HG03280 (cell line): ENCODE data around the gene PARVG.
"Not testable (repeated sequence)": the region's sequence is repeated elsewhere in the genome, so short reads cannot be mapped to it uniquely, and the experiment has no call there.

Experiments
- ATAC-seq: cut with Tn5 transposase; IDR thresholded peaks from one replicate; pipeline ENCODE4 v1.9.1; 2021; ENCODE audit warnings: mild to moderate bottlenecking, moderate library complexity; ENCODE audit not compliant: unreplicated experiment

PARVG gene

GRCh38 chr22:44211256-44211945 lies 30.7 kb downstream of the PARVG start:
- no peak for ATAC-seq

GRCh38 chr22:44211946-44212930 lies 31.5 kb downstream of the PARVG start:
- ATAC-seq, result no peak

- no peak for ATAC-seq
Measured at GRCh38 chr22:44212936-44213335, 32.2 kb downstream of the PARVG start.

- no peak for ATAC-seq
Measured at GRCh38 chr22:44213489-44214043, 32.8 kb downstream of the PARVG start.

GRCh38 chr22:44214187-44214586 lies 33.5 kb downstream of the PARVG start:
- ATAC-seq, result no peak

GRCh38 chr22:44214764-44215163 lies 34.0 kb downstream of the PARVG start:
- no peak for ATAC-seq

- ATAC-seq, result no peak
Measured at GRCh38 chr22:44215287-44215686, 34.6 kb downstream of the PARVG start.

- no peak for ATAC-seq
Measured at GRCh38 chr22:44217346-44217745, 36.6 kb downstream of the PARVG start.

GRCh38 chr22:44218071-44218470 lies 37.3 kb downstream of the PARVG start:
- no peak for ATAC-seq

- no peak for ATAC-seq
Measured at GRCh38 chr22:44219101-44219870, 38.6 kb downstream of the PARVG start.

GRCh38 chr22:44220727-44221680 lies 40.3 kb downstream of the PARVG start:
- ATAC-seq, result no peak

GRCh38 chr22:44221710-44222475 lies 41.2 kb downstream of the PARVG start:
- no peak for ATAC-seq

- no peak for ATAC-seq
Measured at GRCh38 chr22:44224166-44224565, 43.4 kb downstream of the PARVG start.

GRCh38 chr22:44225091-44225689 lies 44.5 kb downstream of the PARVG start:
- ATAC-seq, result no peak

- ATAC-seq, result no peak
Measured at GRCh38 chr22:44225812-44226211, 45.1 kb downstream of the PARVG start.

- ATAC-seq, result no peak
Measured at GRCh38 chr22:44229331-44229730, 48.6 kb downstream of the PARVG start.

GRCh38 chr22:44229809-44230208 lies 49.1 kb downstream of the PARVG start:
- no peak for ATAC-seq

GRCh38 chr22:44231233-44231632 lies 50.5 kb downstream of the PARVG start:
- no peak for ATAC-seq

- ATAC-seq, result not testable (repeated sequence)
Measured at GRCh38 chr22:44234372-44234771, 53.6 kb downstream of the PARVG start.
